GM19463 (cell line): ENCODE results near the gene P2RY6.

Experiments used
- ATAC-seq: cut with Tn5 transposase; IDR thresholded peaks from one replicate; pipeline ENCODE4 v1.9.1; 2021; ENCODE audit warnings: mild to moderate bottlenecking, moderate library complexity; ENCODE audit not compliant: unreplicated experiment

P2RY6 gene

DNA sequence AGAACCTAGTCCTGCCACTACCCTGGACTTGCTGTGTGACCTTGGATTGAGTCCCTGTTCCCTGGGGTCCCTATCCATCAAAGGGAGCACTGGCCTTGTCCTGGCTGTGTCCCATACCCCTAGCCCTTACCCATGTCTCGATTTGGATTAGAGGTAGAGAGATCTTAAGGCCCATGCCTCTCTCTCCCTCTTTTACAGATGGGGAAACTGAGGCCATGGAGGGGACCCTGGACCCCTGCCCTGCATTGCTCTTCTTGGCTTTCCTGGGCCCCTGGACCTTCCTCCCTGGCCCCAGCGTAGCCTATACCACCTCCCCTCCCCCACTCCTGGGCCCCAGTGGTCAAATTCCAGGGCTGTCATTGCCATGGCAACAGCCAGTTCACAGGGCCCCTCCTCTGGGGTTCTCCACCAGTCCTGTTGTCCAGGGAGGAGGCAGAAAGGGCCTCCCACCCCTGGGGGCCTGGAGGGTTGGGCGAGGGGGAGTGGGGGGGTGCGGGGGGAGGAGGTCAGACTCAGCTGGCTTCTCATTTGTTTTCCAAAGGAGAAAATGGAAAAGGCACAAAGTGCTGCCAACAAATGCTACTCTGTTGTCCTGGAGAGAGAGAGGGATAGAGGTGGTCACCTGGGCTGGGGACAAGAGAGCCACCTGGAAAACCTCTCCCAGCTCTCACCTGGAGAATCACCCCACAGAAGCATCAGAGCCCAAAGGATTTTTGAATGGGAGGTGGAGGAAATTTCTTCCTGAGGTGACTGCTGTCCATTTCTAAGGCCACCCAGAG, 59.2 kb downstream of the P2RY6 start:
- no peak for ATAC-seq

DNA sequence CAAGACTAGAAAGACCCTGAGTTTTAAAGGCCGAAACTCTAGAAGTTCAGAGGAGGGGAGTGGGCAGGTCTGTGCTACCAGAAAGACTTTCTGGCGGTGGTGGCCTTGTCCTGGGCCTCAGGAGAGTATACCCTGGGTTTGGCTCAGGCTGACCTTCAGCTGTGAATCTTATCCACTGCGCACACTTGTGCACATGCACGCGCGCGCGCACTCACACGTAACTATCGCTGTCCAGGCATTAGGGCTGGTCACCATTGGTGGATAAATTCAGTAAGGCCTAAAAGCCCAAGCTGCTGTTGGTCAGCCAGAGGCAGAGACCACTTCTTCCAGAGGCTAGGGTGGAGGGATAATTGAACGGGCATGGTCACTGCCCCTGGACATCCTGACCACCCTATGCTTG, 61.0 kb downstream of the P2RY6 start:
- no peak for ATAC-seq

DNA sequence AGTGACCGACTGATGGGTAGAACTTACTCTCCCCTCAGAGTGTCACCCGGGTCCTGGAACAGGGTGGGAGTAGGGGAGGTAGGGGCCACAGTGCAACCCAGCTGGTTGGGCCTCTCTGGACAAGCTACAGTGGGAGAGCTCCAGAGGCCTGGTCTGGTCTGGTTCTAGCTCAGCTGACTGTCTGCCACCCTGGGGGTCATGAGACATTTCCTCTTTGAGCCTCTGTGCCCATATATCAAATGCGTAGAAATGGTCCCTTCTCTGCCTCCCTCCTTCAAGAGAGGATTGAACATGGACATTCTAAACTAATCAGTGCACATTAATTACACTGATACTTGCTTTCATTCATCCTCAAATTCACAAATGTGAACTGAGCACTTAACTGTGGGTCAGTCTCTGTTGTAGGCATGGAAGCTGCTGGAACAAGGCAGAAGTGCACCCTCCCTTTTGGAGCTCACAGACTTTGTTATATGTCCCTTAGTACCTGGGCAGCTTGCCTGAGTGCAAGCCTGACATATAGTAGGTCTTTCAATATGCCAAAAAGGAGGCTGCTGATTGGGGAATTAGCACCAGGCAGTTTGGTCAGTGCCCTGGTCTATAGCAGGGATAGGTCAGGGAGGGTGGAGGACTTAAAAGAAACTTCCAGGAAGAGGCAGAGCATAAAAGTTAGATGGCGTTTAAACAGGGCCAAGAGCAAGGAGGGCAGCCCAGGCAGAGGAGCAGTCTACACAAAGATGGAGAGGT, 61.7 kb downstream of the P2RY6 start:
- ATAC-seq, result no peak

DNA sequence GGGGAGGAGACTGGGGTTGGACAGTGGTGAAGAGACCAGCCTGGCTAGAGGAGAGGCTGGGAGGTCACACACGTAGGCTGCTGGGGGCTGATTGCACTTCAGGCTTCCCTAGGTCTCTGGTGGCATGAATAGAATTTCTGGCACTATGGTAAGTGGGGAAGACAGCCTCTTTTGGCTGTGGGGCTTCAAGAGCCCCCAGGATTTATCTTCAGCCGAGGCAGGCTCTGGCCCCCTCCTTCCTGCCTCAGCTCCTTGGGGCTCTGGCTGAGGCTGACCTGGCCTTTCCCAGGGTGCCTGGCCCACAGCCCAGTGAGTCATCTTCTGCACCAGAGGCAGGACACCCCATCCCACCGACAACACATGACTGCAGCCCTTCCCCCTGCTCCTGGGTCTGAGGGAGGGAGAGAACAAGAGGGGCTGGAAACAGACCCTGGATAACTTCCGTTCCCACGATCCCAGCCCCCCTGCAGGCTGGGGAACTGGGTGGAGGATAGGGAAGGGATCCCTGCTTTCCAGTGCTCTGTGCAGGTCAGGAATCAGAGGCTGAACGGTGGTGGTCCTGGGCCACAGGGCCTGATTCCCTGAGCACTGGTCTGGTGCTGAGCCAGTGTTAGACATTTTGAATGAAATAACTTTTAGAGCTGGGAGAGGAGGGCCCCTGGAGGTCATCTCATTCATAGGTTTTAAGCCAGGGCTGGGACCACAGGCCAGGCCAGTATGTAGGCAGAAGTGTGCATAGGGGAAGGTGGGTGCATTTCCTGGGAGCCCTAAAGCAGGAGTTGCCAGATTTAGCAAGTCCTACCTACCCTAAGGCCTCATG, 62.5 kb downstream of the P2RY6 start:
- no peak for ATAC-seq

DNA sequence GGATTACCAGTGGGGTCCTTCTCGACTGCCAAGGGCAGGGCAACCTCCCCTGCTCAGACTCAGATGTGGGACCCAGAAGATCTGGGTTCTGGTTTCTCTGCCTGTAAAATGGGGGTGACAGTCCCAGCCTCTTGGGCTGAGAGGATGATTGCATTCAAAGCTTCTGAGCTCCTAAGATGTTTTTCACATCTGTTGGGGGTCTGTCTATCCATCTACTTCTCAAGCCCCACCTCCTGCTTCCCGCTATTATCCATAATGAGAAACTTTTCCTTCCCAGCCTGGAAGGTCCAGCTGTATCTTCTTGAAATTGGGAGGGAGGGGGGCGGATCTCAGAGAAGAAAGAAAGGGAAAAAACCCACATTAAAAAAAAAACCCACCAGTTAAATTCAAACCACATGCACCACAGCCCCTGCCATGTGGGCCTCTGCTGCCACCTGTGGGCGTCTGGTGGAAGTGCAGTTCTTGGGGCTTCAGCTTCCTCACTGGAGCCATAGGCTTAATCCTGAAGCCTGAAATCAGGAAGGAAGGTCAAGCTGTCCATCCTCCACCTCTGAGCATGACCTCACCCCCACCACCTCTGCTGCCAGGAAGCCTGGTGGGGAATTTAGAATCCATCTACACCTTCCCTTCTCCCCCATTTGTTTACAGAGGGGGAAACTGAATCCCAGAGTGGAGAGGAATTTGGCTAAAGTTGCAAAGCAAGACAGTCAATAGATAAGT, 63.2 kb downstream of the P2RY6 start:
- no peak for ATAC-seq

DNA sequence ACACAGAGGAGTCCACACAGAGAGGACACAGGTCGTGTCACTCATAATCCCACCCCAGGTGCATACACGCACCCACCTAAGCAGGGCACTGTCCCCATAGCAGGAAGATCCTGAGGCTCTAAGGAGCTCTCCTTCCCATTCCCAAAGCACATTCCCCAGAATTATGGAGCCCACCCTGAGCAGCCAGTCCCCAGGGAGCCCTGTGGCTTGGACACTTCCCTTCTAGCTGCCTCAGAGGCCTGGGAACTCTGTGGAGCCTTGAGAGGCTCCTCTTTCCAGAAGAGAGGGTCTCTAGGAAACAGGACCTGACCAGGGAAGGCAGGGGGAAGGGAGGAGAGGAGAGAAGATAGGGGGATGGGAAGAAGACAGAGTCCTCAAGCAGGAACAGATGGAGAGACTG, 65.7 kb downstream of the P2RY6 start:
- no peak for ATAC-seq

DNA sequence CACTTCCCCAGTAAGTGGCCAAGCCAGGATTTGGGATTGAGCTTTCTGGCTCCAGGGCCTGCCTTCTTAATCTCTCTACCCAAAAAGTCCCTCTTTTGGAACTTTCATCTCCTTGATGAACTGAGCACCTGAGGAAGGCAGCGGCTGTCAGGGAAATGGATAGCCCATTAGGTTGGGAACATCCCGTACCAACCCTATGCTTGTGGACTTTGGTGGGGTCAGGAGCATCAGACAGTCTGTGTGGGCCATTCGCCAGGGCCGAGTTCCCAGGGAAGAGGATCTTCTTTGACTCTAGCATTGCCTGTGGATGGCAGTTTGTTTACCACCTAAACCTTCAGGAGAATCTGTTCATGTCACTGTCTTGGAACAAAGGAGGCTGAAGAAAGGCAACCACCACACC, 66.1 kb downstream of the P2RY6 start:
- ATAC-seq, result no peak

DNA sequence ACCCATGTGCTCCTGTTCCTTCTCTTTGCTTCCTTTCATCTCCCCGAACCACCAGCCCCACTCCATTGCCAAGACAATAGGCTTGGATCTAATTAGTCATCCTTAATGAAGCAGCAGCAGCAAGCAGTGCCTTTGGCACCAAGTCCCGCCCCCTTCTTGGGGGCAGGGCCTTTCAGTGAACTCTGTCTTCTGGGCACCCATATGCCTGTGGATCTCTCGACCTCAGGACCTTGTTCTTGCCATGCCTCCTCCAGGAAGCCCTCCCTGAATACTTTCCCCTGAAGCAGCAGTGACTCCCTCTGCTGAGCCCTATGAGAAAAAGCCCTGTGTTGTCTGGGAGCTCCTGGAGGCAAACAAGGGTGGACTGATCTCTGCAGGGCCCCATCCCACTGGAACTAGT, 68.0 kb downstream of the P2RY6 start:
- no peak for ATAC-seq

DNA sequence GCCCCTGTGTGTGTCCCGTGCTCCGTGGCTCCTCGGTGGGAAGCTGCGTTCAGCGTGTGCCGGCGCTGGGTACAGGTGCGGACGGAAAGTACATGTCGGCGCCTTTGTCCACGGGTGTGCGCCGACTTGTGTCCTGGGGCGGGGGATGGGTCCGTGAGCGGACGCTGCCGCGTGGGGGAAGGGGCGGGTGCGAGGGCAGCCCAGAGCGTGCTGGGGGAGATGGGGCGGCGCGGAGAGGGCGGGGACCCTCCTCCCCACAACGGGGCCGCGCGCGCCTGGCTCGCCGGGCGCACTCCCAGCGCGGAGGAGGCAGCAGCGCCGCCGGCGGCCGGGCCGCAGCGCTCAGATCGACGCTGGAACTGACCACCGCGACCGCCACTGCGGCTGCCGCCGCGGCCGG, 70.5 kb downstream of the P2RY6 start:
- no peak for ATAC-seq

DNA sequence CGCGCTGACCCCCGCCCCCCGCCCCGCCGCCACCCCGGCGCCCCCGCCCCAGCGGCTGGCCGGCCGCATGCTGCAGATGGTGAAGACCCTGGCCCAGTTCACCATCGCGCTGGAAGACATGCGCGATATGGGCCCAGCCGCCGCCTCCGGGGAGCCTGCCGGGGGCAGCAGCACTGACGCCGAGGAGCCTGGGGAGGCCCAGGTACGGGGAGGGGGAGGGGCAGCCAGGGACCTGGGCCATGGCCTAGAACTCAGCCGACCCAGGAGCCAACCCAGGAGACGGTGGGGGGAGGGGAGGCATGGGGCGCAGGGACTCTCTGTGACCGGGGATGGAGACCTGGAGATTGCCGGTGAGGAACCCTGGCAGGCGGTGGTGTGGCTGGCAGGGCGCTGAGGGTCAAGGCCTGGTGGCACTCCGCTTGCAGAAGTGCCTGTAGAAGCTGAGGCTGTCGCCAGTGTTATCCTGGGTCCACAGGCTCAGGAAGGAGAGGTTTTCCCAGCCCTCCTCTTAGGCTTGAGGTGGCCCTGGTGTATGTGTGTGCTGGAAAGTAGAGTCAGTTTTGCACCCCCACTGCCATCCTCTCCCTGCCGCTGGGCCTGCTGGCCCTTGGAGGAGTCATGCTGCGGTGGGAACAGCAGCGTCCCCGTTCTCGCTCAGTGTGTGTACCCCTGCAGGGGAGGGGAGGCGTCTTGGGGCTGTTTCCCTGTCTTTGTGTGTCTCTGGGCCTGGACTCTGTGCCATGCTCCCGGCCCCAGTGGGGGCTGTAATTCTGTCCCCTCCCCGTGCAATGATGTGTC, 71.1 kb downstream of the P2RY6 start:
- ATAC-seq, result no peak

DNA sequence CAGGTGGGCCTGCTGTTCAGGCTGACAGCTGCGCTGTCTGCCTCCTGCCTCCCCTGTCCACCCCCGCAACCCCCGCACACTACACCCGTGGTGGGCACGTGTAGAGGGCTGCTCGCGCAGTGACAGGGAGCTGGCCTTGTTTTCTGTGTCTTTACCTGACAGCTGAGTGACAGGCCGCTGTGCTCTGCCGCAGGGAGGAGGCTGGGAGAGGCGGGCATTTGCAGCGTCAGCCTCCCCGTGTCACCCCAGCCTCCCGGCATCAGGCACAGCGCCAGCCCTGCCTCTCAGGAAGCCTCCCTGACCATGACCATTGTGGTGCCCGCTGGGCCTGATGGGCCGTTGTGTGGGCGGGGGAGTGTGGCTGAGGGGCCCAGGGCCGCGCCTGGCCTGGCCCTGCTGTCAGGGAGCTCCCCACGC, 72.1 kb downstream of the P2RY6 start:
- ATAC-seq, result no peak

DNA sequence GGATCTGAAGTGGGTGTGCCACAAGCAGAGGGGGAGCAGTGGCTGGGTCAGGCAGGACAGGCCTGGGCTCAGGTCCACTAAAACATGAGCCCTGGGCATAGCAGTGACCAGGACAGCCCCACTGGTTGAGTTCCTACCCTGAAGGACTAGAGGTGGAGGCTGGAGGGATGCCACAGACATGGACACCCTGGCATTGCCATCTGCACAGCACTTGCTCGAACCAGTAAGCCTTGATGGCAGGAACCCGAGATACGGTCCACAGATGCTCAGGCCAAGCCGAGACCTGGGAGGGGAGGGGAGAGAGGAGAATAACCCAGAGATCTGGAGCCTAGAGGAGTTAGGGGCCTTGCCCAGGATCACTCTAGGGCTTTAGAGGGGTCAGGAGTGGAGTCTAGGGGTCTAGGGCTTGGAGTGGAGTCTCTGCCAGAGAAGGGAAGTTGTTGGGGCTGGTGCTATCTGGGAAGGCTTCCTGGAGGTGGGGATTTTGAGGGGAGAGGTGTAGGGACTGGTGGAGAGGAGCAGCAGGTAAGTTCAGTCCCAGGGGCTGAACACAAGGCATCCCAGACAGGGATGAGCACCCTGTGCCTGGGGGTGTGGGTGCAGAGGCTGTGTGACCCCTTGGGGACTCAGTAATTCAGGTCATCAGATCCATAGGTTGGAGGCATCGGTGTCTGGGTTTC, 73.5 kb downstream of the P2RY6 start:
- no peak for ATAC-seq

DNA sequence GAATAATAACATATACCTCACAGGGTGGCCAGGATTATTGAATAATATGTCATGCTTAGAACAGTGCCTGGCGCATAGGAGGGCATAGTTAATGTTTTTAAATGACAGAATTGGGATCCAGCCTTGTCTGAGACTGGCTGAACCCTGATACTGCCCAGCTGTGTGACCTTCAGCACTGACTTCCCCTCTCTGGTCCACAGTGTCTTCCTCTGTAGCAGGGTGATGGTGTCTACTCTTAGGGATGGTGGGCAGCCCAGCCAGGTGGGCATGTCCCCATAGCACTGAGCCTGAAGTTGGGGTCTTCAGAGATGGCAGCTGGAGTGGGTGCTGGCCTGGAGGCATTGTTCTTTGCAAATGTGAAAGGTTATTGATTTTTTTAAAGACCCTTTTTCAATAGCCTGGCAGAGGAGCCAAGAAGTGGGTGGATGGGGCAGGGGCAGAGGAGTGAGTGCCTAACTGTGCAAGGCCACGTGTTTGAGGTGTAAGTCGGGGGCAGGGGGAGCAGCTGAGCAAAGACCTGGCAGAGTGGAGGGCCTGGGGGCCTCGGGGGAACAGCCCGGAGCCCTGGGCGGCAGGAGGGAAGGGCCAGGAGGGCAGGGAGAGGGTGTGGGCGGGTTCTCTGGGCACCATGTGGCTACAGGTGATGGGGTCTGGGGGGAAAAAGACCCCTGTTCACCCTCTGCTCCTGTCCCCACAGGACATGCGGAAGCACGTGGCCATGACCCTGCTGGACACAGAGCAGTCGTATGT, 74.2 kb downstream of the P2RY6 start:
- ATAC-seq, result no peak

DNA sequence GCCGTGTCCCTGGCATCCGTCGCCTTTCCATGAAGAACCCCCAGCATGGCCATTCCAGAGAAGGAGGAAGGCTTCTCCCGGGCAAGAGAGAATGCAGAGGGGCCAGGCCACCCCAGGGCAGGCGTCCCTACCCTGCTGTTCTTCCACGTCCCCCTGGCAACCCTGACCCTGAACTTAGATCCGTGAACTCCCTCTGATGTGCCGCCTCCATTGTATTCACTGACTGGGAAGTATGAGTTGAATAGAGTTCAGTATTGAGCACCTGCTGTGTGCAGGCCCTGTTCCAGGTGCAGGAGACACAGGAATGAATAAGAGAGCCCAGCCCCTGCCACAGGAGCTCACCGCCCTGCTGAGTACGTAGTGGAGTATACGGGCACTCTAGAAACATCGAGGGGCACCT, 74.9 kb downstream of the P2RY6 start:
- ATAC-seq, result no peak
